NK-92 (cell line): ENCODE measurements around the gene ARHGAP22.

Experiments
- DNase-seq: peaks from one replicate; lab custom pipeline; 2025; ENCODE audit not compliant: unreplicated experiment; lab: John Stamatoyannopoulos, UW

Gene ARHGAP22

GRCh38 chr10:48634198-48634983 lies 29.5 kb upstream of the ARHGAP22 start:
- DNase-seq, result no peak

DNA sequence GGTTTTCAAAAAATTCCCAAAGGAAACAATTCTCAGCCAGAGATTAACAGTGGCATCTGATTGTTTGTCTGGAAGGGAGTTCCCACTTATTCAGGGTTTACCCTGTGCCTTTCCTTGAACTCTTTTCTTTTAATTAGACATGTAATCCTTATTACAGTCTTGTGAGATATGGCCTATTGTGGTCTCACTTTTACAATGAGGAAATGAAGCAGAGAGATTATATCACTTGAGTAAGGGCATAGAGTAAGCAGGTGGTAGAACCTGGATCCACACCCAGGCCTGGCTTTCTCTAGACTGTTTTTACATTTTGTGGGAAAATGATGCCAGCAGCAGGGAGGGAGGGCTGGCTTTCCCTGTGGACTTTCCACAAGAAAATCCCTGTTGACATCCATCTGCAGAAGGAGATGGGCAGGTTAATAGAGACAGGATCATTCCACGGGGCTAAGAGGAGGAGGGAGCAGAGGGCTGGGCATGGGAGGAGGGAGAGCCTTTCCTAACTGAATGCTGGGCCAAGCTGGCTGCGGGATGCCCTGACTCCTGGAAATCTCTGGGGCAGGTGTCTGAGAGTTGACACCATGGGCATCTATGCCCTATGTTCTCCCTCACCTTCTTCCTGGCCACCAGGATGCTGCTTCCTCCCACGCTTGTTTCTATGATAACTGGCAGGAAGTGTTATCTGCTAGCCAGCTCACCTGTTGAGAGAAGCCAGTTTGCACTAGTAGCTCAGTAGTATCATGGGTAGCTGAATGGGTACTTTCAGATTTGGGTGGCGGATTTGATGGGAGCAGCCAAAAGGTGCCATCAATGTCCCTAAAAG lies 28.7 kb upstream of the ARHGAP22 start:
- DNase-seq, result no peak

DNA sequence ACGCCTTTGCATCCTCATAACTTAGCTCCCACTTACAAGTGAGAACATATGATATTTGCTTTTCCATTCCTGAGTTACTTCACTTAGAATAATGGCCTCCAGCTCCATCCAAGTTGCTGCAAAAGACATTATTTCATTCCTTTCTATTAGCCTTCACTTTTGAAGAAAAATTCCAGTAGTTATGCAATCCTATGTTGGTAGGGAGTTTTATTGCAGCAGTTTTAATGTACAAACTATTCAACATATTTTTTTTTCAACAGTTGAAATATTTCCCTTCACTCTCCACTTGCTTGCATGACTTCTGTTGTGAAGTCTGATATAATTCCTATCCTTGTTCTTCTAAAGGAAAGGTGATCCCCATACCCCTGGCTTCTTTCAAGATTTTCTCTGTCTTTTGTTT lies 27.3 kb upstream of the ARHGAP22 start:
- DNase-seq, result no peak

- no peak for DNase-seq
Measured at GRCh38 chr10:48627984-48628609, 23.2 kb upstream of the ARHGAP22 start.

DNA sequence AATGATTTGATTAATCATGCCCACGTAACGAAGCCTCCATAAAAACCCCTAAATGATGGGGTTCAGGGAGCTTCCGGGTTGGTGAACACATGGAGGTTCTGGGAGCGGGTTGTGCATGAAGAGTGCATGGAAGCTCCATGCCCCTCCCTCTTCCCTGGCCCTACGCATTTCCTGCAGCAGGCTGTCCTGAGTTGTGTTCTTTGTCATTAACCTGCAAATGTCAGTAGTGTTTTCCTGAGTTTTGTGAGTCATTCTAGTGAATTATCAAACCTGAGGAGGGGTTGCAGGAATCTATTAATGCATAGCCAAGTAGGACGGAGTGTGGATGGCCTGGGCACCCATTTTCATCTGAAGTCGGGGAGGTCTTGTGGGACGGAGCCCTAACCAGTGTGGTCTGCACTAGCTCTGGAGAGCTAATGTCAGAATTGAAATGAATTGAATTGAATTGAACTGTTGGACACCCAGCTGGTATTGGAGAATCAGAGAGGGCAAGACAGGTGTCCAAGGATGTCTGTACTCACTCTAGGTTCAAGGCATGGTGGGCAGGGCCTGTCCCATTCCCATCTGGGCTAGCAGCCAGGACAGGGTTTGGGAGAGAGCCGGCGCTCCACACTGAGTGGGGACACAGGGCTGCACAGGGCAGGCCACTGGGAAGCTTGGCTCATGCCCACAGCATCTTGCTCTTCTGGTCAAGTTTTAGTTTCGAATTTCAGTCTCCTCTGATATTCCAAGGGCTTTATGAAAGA lies 22.3 kb upstream of the ARHGAP22 start:
- no peak for DNase-seq

- DNase-seq, result no peak
Measured at GRCh38 chr10:48626447-48626846, 21.6 kb upstream of the ARHGAP22 start.

GRCh38 chr10:48625826-48626134 lies 20.9 kb upstream of the ARHGAP22 start:
- no peak for DNase-seq

DNA sequence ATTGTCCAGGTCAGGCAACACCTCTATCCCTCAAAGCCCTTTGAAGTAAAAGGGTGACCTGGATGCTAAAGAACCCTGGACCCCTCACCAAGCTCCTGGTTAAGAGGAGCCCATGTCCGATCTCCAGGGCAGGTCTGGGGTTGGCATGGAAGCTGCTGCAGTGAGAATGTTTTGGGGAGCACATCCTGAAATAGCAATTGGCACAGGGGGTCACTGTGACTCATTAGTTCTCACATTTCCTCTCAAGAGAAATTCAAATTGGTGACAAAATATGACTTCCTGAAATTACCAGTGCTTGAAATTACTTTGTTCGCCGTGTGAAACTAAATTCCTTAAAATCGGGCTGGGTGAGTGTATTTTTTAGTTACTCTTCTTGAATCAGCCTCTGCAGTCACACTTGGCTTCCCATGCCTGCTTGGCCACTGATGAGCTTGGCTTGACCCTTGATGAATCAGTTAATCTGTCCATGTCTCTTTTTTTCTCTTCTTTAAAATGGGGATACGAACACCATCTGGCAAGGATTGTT lies 18.8 kb upstream of the ARHGAP22 start:
- no peak for DNase-seq

DNA sequence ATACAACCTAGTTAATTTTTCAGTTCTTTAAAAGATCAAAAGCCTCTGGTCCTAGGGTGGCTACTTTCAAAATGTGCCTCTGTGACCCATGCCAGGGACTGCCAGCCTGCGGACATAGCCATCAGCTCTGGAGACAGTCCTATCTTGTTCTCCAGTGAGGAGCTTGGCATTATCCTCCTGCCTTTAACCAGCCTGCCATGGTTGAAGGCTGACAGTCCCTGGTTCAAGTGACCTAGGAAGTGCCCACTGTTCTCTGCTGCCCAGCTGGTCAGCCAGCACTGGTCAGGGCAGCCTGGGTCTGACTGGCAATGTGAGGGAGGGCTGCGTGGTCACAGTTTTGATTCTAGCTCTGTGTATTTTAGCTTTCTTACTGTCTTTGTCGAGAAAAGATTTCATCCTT lies 18.1 kb upstream of the ARHGAP22 start:
- DNase-seq, result no peak

GRCh38 chr10:48620719-48621118 lies 15.8 kb upstream of the ARHGAP22 start:
- no peak for DNase-seq

DNA sequence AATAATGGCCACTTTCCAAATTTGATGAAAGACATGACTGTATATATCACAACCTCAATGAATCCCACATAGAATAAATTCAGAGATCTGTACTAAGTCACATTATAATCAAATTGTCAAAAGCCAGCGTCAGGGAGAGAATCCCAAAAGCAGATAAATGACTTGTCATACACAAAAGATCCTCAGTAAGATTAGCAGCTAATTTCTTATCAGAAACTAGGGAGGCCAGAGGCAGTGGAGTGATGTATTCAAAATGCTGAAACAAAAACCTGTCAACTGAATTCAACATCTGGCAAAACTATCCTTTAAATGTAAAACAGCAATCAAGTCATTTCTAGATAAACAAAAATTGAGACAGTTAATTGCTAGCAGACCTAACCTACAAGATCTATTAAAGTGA lies 11.6 kb upstream of the ARHGAP22 start:
- no peak for DNase-seq

- no peak for DNase-seq
Measured at GRCh38 chr10:48614481-48615390, 9.9 kb upstream of the ARHGAP22 start.

- DNase-seq, result no peak
Measured at GRCh38 chr10:48613016-48613415, 8.1 kb upstream of the ARHGAP22 start.

- no peak for DNase-seq
Measured at GRCh38 chr10:48612236-48612943, 7.5 kb upstream of the ARHGAP22 start.

GRCh38 chr10:48611133-48611532 lies 6.3 kb upstream of the ARHGAP22 start:
- no peak for DNase-seq

DNA sequence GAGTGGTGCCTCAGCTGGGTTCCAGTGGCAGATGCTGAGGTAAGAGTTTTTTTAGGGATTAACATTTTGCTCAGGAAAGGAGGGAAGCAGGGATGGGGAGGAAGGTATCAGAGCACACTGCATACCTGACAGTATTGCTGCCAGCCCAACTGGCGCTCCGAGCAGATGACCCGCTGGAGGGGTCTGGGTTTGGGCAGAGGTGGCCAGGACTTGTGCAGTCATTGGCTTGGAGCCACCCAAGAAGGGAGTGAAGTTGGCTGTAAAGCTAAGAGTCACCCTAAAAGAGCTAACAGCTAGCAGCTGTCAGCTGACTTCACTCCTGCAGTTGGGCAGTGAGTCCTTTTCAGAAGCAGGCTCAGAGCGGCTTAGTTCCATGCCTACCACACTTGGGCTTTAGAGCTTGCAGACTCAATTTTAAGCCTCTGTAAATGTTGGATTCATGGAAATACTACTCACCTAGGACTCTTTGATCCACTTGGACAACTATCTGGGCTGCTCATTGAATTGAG lies 5.8 kb upstream of the ARHGAP22 start:
- DNase-seq, result no peak

- DNase-seq, result no peak
Measured at GRCh38 chr10:48609899-48610584, 5.2 kb upstream of the ARHGAP22 start.

DNA sequence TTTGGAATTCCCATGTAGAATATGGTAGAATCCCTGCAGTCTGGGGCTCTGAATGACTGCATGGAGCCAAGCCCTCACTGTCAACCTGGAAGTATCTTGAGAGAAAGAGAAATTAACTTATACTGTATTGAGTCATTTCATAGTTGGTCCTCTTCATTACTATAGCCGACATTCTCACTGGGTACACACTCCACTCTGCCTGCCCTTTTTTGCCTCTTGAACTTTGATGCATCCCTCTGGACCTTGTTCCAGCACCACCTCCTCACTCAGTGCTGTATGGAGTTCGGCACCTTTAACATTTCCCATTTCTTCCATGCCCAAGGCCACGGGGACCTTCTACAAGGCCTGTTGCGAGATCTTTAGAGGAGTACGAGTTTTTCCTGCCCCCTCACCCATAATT lies 4.6 kb upstream of the ARHGAP22 start:
- no peak for DNase-seq

- no peak for DNase-seq
Measured at GRCh38 chr10:48608976-48609375, 4.1 kb upstream of the ARHGAP22 start.
